ENCODE results near the gene SCAMP4.

Gene SCAMP4

DNA sequence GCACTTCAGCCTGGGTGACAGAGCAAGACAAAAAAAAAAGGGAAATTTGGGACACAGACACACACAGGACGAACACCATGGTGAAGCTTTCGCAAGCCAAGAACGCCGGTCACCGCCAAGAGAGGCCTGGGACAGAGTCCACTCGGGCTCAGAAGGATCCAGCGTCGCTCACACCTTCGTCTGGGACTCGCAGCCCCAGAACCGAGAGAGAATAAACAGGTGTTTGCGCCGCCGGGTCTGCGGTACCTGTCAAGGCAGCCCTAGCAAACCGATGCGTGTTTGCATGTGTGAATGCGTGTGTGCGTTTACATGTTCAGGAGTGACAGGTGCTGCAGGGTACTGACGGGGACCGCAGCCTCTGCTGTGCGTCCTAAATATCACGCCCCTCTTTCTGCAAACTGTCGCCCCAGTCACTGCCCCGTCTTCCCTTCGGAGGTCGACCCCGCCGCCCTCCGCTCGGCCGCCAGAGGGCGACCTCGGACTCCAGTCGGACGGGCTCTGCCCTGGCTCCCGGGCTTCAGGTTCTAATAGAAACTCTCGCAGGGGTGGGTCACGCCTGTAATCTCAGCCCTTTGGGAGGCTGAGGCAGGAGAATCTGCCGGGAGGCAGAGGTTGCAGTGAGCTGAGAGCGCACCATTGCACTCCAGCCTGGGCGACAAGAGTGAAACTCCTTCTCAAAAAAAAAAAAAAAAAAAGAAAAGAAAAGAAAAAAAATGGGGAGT, 24.0 kb downstream of the SCAMP4 start (continued):
- TF ChIP-seq ZBTB8A (tag by site-specific recombination; IDR thresholded peaks at IDR 0.05) = peak; percentile 99
- TF ChIP-seq ZNF529 (tag by site-specific recombination; IDR thresholded peaks at IDR 0.05; ENCODE audit: insufficient replicate concordance) = no peak
- no peak for TF ChIP-seq ZNF426 (tag by site-specific recombination; IDR thresholded peaks at IDR 0.05)
- TF ChIP-seq ZNF19 (tag by site-specific recombination; IDR thresholded peaks at IDR 0.05; ENCODE audit: low read depth) = no peak
- no peak for TF ChIP-seq TCF7L2 (IDR thresholded peaks at IDR 0.05; ENCODE audit: borderline replicate concordance, low read depth, low read length)
- TF ChIP-seq ZNF664 (tag by site-specific recombination; IDR thresholded peaks at IDR 0.05) = no peak
- TF ChIP-seq, protein P1, sequence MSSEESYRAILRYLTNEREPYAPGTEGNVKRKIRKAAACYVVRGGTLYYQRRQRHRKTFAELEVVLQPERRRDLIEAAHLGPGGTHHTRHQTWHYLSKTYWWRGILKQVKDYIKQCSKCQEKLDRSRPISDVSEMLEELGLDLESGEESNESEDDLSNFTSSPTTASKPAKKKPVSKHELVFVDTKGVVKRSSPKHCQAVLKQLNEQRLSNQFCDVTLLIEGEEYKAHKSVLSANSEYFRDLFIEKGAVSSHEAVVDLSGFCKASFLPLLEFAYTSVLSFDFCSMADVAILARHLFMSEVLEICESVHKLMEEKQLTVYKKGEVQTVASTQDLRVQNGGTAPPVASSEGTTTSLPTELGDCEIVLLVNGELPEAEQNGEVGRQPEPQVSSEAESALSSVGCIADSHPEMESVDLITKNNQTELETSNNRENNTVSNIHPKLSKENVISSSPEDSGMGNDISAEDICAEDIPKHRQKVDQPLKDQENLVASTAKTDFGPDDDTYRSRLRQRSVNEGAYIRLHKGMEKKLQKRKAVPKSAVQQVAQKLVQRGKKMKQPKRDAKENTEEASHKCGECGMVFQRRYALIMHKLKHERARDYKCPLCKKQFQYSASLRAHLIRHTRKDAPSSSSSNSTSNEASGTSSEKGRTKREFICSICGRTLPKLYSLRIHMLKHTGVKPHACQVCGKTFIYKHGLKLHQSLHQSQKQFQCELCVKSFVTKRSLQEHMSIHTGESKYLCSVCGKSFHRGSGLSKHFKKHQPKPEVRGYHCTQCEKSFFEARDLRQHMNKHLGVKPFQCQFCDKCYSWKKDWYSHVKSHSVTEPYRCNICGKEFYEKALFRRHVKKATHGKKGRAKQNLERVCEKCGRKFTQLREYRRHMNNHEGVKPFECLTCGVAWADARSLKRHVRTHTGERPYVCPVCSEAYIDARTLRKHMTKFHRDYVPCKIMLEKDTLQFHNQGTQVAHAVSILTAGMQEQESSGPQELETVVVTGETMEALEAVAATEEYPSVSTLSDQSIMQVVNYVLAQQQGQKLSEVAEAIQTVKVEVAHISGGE (tag by site-specific recombination; conservative IDR thresholded peaks at IDR 0.05; ENCODE audit: low read depth) = 0 out of 2 replicates have a peak, but pooled peaks have one; percentile 21
- peak; percentile 60 for TF ChIP-seq ZNF654 (tag by site-specific recombination; IDR thresholded peaks at IDR 0.05; ENCODE audit: low read depth)
- no peak for TF ChIP-seq ZNF16 (tag by site-specific recombination; IDR thresholded peaks at IDR 0.05; ENCODE audit: low read depth)
- TF ChIP-seq ZNF114 (tag by site-specific recombination; IDR thresholded peaks at IDR 0.05) = no peak
- TF ChIP-seq, protein P2, sequence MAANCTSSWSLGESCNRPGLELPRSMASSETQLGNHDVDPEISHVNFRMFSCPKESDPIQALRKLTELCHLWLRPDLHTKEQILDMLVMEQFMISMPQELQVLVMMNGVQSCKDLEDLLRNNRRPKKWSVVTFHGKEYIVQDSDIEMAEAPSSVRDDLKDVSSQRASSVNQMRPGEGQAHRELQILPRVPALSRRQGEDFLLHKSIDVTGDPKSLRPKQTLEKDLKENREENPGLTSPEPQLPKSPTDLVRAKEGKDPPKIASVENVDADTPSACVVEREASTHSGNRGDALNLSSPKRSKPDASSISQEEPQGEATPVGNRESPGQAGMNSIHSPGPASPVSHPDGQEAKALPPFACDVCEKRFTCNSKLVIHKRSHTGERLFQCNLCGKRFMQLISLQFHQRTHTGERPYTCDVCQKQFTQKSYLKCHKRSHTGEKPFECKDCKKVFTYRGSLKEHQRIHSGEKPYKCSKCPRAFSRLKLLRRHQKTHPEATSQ (tag by site-specific recombination; IDR thresholded peaks at IDR 0.05) = no peak
- TF ChIP-seq, protein P3, sequence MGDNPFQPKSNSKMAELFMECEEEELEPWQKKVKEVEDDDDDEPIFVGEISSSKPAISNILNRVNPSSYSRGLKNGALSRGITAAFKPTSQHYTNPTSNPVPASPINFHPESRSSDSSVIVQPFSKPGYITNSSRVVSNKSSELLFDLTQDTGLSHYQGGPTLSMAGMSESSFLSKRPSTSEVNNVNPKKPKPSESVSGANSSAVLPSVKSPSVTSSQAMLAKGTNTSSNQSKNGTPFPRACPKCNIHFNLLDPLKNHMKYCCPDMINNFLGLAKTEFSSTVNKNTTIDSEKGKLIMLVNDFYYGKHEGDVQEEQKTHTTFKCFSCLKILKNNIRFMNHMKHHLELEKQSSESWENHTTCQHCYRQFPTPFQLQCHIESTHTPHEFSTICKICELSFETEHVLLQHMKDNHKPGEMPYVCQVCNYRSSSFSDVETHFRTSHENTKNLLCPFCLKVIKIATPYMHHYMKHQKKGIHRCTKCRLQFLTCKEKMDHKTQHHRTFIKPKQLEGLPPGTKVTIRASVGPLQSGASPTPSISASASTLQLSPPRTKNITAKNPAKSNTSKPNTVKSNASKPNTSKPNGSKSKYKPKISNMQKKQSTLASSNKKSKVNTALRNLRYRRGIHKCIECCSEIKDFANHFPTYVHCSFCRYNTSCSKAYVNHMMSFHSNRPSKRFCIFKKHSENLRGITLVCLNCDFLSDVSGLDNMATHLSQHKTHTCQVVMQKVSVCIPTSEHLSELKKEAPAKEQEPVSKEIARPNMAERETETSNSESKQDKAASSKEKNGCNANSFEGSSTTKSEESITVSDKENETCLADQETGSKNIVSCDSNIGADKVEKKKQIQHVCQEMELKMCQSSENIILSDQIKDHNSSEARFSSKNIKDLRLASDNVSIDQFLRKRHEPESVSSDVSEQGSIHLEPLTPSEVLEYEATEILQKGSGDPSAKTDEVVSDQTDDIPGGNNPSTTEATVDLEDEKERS (tag by site-specific recombination; IDR thresholded peaks at IDR 0.05) = no peak
- TF ChIP-seq ZNF571 (tag by site-specific recombination; IDR thresholded peaks at IDR 0.05) = no peak
- no peak for TF ChIP-seq ZSCAN23 (tag by site-specific recombination; IDR thresholded peaks at IDR 0.05)
- 0 out of 2 replicates have a peak, but pooled peaks have one; percentile 7 for TF ChIP-seq ZBTB7A (tag by site-specific recombination; IDR thresholded peaks at IDR 0.05; ENCODE audit: low read depth)
- no peak for TF ChIP-seq ZIC2 (tag by site-specific recombination; IDR thresholded peaks at IDR 0.05)
- TF ChIP-seq, protein P4, sequence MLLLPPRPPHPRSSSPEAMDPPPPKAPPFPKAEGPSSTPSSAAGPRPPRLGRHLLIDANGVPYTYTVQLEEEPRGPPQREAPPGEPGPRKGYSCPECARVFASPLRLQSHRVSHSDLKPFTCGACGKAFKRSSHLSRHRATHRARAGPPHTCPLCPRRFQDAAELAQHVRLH (tag by site-specific recombination; IDR thresholded peaks at IDR 0.05) = no peak
- TF ChIP-seq ZNF311 (tag by site-specific recombination; IDR thresholded peaks at IDR 0.05; ENCODE audit: borderline replicate concordance) = no peak
- TF ChIP-seq EGR2 (tag by site-specific recombination; IDR thresholded peaks at IDR 0.05; ENCODE audit: low read depth) = no peak
- TF ChIP-seq ZNF555 (tag by site-specific recombination; conservative IDR thresholded peaks at IDR 0.05) = no peak
- TF ChIP-seq ZNF274 (IDR thresholded peaks at IDR 0.05; ENCODE audit: low read length) = no peak
- TF ChIP-seq ZNF274 (tag by site-specific recombination; IDR thresholded peaks at IDR 0.05; ENCODE audit: borderline replicate concordance) = no peak
- no peak for TF ChIP-seq ZNF350 (tag by site-specific recombination; IDR thresholded peaks at IDR 0.05)
- TF ChIP-seq ZXDB (tag by site-specific recombination; IDR thresholded peaks at IDR 0.05) = peak; percentile 58
- no peak for TF ChIP-seq ZNF302 (tag by site-specific recombination; IDR thresholded peaks at IDR 0.05; ENCODE audit: low read depth)
- TF ChIP-seq GLIS1 (tag by site-specific recombination; IDR thresholded peaks at IDR 0.05) = no peak
- TF ChIP-seq, protein P5, sequence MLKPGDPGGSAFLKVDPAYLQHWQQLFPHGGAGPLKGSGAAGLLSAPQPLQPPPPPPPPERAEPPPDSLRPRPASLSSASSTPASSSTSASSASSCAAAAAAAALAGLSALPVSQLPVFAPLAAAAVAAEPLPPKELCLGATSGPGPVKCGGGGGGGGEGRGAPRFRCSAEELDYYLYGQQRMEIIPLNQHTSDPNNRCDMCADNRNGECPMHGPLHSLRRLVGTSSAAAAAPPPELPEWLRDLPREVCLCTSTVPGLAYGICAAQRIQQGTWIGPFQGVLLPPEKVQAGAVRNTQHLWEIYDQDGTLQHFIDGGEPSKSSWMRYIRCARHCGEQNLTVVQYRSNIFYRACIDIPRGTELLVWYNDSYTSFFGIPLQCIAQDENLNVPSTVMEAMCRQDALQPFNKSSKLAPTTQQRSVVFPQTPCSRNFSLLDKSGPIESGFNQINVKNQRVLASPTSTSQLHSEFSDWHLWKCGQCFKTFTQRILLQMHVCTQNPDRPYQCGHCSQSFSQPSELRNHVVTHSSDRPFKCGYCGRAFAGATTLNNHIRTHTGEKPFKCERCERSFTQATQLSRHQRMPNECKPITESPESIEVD (tag by site-specific recombination; IDR thresholded peaks at IDR 0.05) = no peak
- no peak for TF ChIP-seq ZNF324 (tag by site-specific recombination; IDR thresholded peaks at IDR 0.05)
- TF ChIP-seq KLF8 (tag by site-specific recombination; IDR thresholded peaks at IDR 0.05) = peak; percentile 57; the same call in 1 of the 2 replicates

Data from HEK293 (cell line).